Ovary (tissue), 3 donors: Measurements from ENCODE around the gene CST6.

ENCODE experiments used
- CTCF ChIP-seq, 3 donors: fragments of 450-650 bp in 2 of 3; fragments of 200-600 bp in 1 of 3; IDR thresholded peaks; one replicate each; pipeline versions ENCODE4 v1.5.1 to v1.8.0; 2016 to 2022; ENCODE audit warnings: antibody characterized with exemption in 3 of 3, mild to moderate bottlenecking in 1 of 3
- POLR2A ChIP-seq: fragments of 450-650 bp; IDR thresholded peaks from one replicate; pipeline ENCODE4 v1.6.1; 2017; ENCODE audit warnings: antibody characterized with exemption, mild to moderate bottlenecking, moderate library complexity
- donor health status: DM: no; HTN: no; CAD: no.

- no peak for TF ChIP-seq POLR2A
- TF ChIP-seq CTCF (IDR thresholded peaks at IDR 0.05): no peak
Measured at GRCh38 chr11:66014804-66015453, 3.1 kb downstream of the CST6 start.
